ENCODE data around the gene ANKRD13B. TPM values are rescaled to one million over a fixed set of nuclear protein-coding genes. Genes with fewer than 3 reads are reported as not detected.

ANKRD13B gene
- total RNA-seq, 3 donors from 2014 or later: 8.5 to 13.0 (median 9.2) TPM

DNA sequence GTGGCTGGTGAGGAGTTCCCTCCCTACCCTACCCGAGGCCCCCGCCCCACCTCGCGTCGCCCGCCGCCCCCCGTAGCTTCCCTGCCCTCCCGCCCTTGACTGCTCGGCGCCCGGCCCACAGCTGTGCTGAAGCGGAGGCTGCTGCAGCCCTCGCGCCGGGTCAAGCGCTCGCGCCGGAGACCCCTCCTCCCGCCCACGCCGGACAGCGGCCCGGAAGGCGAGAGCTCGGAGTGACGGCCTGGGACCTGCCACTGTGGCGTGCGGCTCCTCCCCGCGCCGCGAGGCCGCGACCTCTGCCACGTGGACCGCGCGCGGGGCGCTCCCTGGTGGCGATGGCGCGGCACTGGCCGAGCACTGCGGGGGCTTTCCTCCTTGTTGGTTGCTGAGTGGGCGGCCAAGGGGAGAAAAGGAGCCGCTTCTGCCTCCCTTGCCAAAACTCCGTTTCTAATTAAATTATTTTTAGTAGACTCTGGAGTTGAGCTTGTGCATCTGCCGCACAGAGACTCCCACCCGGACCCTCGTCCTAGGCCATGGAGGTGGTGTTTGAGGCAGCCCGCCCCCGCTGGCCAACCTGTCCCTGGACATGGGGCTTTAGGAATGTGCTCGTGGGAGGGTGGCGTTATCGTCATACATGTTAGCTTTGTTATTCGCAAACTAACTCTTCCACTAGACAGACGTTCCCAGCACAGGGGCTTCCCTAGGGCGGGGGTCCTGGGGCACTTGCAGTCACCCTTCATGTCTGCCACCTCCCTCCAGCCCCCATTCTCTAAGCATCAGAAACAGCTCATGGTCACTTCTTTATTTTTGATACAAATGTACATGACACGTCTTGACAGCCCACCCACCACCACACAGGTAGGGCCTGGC, 20.0 kb upstream of the ANKRD13B start:
- peak in 1 of 2 donors; percentile 49 for DNase-seq (ENCODE audit: low spot score in 2 of 2)
- Histone ChIP-seq H3K9me3 (no peaks in the 10 kb centered on the region), H3K4me1 (peaks cover 5 to 8% of the 10 kb centered on the region in 2 donors), H3K27ac (peak overlapping the region; percentile 14 to 39), H3K36me3 (peaks cover 17% of the 10 kb centered on the region), H3K27me3 (no peaks in the 10 kb centered on the region), H3K4me3 (peak overlapping the region; percentile 28 to 62 (median 40))
- TF ChIP-seq, protein P1, sequence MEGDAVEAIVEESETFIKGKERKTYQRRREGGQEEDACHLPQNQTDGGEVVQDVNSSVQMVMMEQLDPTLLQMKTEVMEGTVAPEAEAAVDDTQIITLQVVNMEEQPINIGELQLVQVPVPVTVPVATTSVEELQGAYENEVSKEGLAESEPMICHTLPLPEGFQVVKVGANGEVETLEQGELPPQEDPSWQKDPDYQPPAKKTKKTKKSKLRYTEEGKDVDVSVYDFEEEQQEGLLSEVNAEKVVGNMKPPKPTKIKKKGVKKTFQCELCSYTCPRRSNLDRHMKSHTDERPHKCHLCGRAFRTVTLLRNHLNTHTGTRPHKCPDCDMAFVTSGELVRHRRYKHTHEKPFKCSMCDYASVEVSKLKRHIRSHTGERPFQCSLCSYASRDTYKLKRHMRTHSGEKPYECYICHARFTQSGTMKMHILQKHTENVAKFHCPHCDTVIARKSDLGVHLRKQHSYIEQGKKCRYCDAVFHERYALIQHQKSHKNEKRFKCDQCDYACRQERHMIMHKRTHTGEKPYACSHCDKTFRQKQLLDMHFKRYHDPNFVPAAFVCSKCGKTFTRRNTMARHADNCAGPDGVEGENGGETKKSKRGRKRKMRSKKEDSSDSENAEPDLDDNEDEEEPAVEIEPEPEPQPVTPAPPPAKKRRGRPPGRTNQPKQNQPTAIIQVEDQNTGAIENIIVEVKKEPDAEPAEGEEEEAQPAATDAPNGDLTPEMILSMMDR (IDR thresholded peaks at IDR 0.05): peak; percentile 23 to 63 (median 53)
- TF ChIP-seq POLR2A (IDR thresholded peaks at IDR 0.05): no peak
- intact Hi-C loops (cut with DNase I; ENCODE audit: low total_unique reads): no loop called here

DNA sequence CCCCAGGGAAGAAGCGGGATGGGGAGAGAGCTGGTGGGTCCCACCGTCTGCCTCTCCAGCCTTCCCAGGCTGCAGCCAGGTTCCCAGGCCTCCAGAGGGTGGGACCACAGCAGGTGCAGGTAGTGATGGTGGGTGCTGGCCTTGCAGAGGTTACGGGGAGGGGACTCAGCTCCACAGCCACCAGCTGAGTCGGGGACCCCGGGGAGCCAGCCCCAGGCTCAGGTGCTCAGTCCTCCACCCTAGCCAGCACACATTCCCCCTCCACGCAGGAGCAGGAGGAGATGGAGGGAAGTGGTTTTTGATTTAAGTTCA, 19.4 kb upstream of the ANKRD13B start:
- peak in 1 of 2 donors; percentile 22 for DNase-seq (ENCODE audit: low spot score in 2 of 2)
- H3K27me3 ChIP-seq: no peaks in the 10 kb centered on the region
- TF ChIP-seq, protein P1 (IDR thresholded peaks at IDR 0.05): no peak
- no peak for TF ChIP-seq POLR2AphosphoS5 (IDR thresholded peaks at IDR 0.05)
- TF ChIP-seq POLR2A (IDR thresholded peaks at IDR 0.05): no peak
- H3K9me3 ChIP-seq: no peaks in the 10 kb centered on the region
- H3K27ac ChIP-seq: no peak overlapping the region
- peaks cover 17% of the 10 kb centered on the region for H3K36me3 ChIP-seq
- intact Hi-C loops (cut with DNase I; ENCODE audit: low total_unique reads): no loop called here
- no peak overlapping the region for H3K4me3 ChIP-seq
- peaks cover 5 to 8% of the 10 kb centered on the region in 2 donors for H3K4me1 ChIP-seq

DNA sequence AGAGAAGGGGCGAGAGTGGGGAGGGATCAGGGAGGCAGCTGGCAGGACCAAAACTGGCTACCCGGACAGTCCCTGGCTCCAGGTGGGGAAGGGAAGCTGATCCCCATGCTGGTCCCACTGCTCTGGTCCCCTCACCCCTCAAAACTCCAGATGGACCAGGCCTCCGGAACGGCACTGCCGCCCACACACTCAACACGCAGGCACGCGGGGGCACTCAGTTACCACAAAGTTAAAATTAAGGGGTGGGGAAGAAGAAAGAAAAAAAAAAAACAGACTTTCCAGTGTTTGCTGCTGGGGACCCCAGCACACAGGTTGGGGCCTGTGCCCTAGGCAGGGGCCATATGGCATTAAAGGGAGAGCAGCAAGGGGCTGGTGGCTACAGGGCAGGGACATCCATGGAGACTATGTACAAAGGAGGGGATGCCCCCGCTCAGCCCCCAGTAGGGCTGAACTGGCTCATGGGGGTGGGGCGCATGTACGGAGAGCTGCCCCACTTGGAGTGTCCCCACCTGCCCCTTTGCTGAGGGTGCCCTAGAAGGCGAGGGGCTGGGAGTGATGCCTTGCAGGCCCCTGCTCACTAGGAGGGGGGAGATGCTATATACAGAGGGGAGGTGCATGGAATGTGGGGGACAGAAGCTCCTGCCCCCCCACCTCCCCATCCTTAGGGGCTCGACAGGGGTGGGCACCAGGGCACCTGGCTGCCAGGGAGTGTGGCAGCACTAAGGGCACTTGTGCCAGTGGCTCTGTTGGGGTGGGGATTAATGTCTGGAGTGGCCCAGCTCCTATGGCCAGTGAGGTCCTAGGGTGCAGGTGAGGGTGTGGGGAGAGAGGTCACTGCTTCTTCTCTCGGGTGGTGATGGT, 18.8 kb upstream of the ANKRD13B start:
- no peak overlapping the region for H3K27ac ChIP-seq
- H3K4me1 ChIP-seq: peaks cover 5 to 8% of the 10 kb centered on the region in 2 donors
- peaks cover 17% of the 10 kb centered on the region for H3K36me3 ChIP-seq
- H3K27me3 ChIP-seq: no peaks in the 10 kb centered on the region
- no peak for TF ChIP-seq POLR2AphosphoS5 (IDR thresholded peaks at IDR 0.05)
- TF ChIP-seq POLR2A (IDR thresholded peaks at IDR 0.05): no peak
- TF ChIP-seq, protein P1 (IDR thresholded peaks at IDR 0.05): no peak
- intact Hi-C loops (cut with DNase I; ENCODE audit: low total_unique reads): no loop called here
- no peak overlapping the region for H3K4me3 ChIP-seq
- DNase-seq (ENCODE audit: low spot score in 2 of 2): peak in 1 of 2 donors; percentile 42
- no peaks in the 10 kb centered on the region for H3K9me3 ChIP-seq

DNA sequence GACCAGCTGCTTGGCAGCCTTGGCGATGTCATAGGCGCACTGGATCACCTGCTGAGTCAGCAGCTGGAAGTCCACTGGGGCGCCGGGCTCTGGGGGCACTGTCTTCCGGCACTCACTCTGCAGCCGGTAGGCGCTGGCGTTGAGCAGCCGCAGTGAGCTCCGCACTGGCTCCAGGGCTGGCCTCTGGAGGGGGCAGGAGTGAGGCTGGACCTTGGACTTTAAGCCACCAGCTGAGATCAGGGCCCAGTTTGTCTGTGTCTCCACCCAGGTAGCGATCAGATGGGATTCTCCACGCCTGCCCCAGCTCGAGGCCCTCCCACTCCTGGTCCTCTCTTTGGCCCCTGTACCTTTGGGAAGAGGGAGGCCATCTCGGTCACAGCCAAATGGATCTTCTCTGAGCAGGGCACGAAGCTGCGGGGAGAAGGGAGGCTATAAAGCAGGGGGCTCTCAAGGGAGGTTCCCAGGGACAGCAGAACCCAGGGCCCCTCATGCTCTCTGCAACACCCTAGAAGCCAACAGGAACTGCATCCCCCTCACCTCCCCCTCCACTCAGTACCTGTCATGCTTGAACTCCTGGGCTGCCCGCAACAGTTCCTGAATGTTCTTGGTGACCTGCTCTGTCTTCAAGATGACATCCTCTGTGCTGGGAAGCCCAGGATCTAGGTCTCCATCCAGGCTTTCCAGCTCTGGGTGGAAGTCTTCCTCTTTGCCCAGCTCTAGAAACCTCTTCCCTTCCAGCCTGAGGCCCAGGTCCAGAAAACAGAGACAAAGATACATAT, 18.0 kb upstream of the ANKRD13B start:
- Histone ChIP-seq H3K27ac (no peak overlapping the region), H3K4me3 (no peak overlapping the region), H3K36me3 (peaks cover 17% of the 10 kb centered on the region), H3K9me3 (no peaks in the 10 kb centered on the region), H3K27me3 (no peaks in the 10 kb centered on the region), H3K4me1 (peaks cover 4 to 5% of the 10 kb centered on the region in 2 donors)
- TF ChIP-seq POLR2A (IDR thresholded peaks at IDR 0.05) (no peak), POLR2AphosphoS5 (IDR thresholded peaks at IDR 0.05) (no peak)
- TF ChIP-seq, protein P1 (IDR thresholded peaks at IDR 0.05): no peak
- peak in 1 of 2 donors; percentile 45 for DNase-seq (ENCODE audit: low spot score in 2 of 2)
- intact Hi-C loops (cut with DNase I; ENCODE audit: low total_unique reads): no loop called here

All from breast epithelium (tissue), 4 donors.